ENCODE data around the gene CCDC85C.

Gene CCDC85C

DNA sequence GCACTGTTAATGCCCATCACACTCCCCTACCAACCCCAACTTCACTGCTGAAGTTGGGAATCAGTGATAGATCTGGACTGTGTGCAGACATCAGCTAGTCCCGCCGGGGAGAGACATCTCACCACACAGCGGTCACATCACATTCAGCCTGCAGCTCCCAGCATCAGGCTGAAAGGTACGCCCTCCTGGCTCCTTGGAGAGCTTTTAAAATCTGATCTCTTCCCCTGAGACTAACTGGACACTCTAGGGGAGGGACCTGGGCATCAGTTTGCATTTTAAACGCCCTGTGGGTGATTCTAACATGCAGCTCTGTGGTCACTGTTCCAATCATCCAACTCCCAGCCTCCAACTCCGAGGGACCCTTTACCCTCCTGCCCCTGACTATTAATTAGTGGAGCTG, 58.4 kb downstream of the CCDC85C start:
- ATAC-seq (replicated peaks; ENCODE audit: extremely low read depth, poor library complexity, severe bottlenecking) (no peak), DNase-seq (ENCODE audit: low spot score in 2 of 2) (no peak)
- peaks cover 28% of the 10 kb centered on the region for H3K4me1 Mint-ChIP-seq
- no peak overlapping the region for H3K4me3 Mint-ChIP-seq
- H3K27ac Mint-ChIP-seq (ENCODE audit: low read depth): no peak overlapping the region
- H3K27me3 Mint-ChIP-seq: no peaks in the 10 kb centered on the region
- H3K9me3 Mint-ChIP-seq: no peaks in the 10 kb centered on the region
- H3K36me3 Mint-ChIP-seq (ENCODE audit: insufficient read depth): no peaks in the 10 kb centered on the region

DNA sequence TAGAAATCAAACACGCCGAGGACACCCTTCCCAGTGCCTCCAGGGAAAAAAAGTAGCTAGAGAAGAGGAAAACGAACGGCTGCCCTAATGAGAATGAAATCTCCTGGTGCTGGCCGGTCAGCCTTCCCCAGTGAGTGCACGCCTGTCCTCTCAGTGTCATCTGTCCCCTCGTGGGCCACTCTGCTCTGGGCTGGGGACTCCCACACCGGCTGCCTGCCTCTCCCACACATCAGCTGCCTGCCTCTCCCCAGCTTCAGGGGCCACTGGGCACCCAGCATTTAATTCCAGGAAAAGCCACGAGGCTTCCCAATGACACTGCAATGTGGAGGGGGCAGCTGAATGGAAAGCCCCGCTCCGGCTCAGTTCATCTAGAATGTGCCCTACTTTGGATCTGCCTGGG, 59.0 kb downstream of the CCDC85C start:
- DNase-seq (ENCODE audit: low spot score in 2 of 2): no peak
- H3K27me3 Mint-ChIP-seq: no peaks in the 10 kb centered on the region
- H3K9me3 Mint-ChIP-seq: no peaks in the 10 kb centered on the region
- H3K4me3 Mint-ChIP-seq: no peak overlapping the region
- H3K27ac Mint-ChIP-seq (ENCODE audit: low read depth): no peak overlapping the region
- no peak for ATAC-seq (replicated peaks; ENCODE audit: extremely low read depth, poor library complexity, severe bottlenecking)
- H3K36me3 Mint-ChIP-seq (ENCODE audit: insufficient read depth): peaks cover 2% of the 10 kb centered on the region
- H3K4me1 Mint-ChIP-seq: peaks cover 28% of the 10 kb centered on the region

DNA sequence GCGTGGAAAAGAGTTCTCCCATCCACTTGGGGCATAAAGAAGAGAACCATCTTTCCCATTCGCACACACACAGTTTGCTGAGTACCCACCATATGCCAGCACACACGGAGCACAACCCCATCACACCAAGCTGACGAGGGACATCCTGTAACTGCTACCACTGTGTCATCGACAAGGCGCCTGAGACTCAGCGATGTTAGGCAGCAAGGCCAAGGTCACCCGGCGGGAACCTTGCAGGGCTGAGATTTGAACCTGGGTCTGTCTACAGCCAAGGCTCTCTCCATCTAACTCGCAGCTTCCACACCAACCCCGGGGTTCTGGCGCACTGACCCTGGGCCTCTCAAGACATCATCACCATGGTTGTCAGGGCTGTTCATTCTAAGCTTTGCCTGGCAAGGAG, 60.0 kb downstream of the CCDC85C start:
- no peak overlapping the region for H3K27ac Mint-ChIP-seq (ENCODE audit: low read depth)

DNA sequence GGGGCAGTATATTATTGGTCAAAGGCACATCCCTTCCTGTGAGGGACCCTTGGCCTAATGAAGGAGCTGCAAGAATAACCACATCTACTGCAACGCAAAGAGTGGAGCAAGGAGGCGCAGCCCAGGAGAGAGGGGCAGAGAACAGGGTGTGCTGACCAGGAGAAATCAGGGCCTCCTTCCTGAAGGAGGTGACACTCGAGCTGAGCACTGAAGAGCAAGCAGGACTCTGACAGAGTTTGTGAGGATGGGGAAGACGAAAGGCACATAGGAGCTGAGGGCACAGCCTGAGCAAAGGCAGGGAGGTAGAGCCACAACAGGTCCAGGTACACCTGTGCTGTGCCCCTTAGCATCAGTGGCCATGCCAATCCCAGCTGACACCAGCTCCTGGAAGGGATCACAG, 60.6 kb downstream of the CCDC85C start:
- Mint-ChIP-seq H3K36me3 (ENCODE audit: insufficient read depth) (peaks cover 2% of the 10 kb centered on the region), H3K27ac (ENCODE audit: low read depth) (no peak overlapping the region), H3K27me3 (no peaks in the 10 kb centered on the region), H3K9me3 (no peaks in the 10 kb centered on the region), H3K4me1 (peaks cover 27% of the 10 kb centered on the region), H3K4me3 (no peak overlapping the region)
- ATAC-seq (replicated peaks; ENCODE audit: extremely low read depth, poor library complexity, severe bottlenecking) (no peak), DNase-seq (ENCODE audit: low spot score in 2 of 2) (no peak)

More for the DNA sequence above, 60.0 kb downstream of the CCDC85C start:
- no peak for ATAC-seq (replicated peaks; ENCODE audit: extremely low read depth, poor library complexity, severe bottlenecking)
- H3K4me1 Mint-ChIP-seq: peaks cover 28% of the 10 kb centered on the region
- peaks cover 2% of the 10 kb centered on the region for H3K36me3 Mint-ChIP-seq (ENCODE audit: insufficient read depth)
- no peak overlapping the region for H3K4me3 Mint-ChIP-seq
- DNase-seq (ENCODE audit: low spot score in 2 of 2): no peak
- no peaks in the 10 kb centered on the region for H3K27me3 Mint-ChIP-seq
- H3K9me3 Mint-ChIP-seq: no peaks in the 10 kb centered on the region

DNA sequence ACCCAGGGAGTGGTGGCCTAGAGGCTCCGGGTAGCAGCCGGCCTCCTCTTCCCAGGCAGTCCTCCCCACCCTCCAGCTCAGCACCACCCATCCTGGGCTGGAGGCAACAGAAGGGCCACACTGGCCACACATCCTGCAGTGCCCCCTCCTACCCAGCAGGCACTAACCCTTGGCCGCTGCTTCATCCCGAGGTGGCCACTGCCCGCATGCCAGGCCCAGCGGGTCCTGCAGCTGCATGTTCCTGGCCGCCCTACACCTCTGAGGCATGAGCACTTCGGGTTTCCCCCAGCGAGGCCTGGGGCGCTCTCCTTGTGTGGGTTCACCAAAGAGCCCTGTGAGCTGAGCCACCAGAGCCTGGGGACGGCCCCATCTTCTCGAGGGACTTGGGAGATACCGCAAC, 61.4 kb downstream of the CCDC85C start:
- Mint-ChIP-seq H3K36me3 (ENCODE audit: insufficient read depth) (peaks cover 2% of the 10 kb centered on the region), H3K27me3 (no peaks in the 10 kb centered on the region), H3K4me3 (no peak overlapping the region), H3K4me1 (peaks cover 21% of the 10 kb centered on the region), H3K27ac (ENCODE audit: low read depth) (no peak overlapping the region), H3K9me3 (no peaks in the 10 kb centered on the region)
- ATAC-seq (replicated peaks; ENCODE audit: extremely low read depth, poor library complexity, severe bottlenecking) (no peak), DNase-seq (ENCODE audit: low spot score in 2 of 2) (no peak)

DNA sequence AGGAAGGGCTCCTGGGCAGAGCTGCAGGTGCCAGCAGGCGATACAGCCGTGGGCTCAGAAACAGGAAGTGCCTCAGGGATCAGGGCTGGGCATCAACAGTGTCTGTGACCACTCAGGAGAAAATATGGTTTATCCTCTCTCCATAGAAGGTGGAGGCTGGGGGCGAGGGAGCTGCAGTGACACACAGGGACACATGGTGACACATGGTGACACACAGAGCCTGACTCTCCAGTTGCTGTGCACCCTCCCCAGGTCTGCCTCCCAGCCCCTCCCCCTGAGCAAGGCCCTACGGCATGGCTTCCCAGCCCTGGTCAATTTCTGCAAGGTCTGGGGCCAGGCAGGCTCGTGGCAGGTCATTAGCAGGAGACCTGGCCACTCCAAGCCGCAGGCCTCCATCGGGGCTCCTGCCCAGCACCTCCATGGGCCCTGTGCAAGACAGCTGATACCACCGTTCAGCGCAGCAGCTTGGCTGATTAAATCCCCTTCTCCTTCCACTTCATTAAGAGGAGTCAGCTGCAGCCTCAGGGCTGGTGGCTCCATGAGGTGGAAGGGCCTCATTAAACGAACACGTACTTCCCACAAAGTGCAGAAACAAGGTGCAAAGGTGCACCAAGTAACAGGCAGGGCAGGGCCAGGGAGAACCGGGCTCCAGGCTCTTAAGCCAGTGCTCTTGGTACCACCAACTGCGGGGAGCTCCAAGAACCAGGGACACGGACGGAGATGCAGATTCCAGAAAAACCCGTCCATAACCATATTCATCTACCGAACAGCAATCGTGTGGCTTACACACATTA, 62.1 kb downstream of the CCDC85C start:
- no peak for DNase-seq (ENCODE audit: low spot score in 2 of 2)
- Mint-ChIP-seq H3K4me1 (peaks cover 21% of the 10 kb centered on the region), H3K27me3 (no peaks in the 10 kb centered on the region), H3K4me3 (no peak overlapping the region), H3K9me3 (no peaks in the 10 kb centered on the region), H3K27ac (ENCODE audit: low read depth) (no peak overlapping the region), H3K36me3 (ENCODE audit: insufficient read depth) (peaks cover 2% of the 10 kb centered on the region)
- no peak for ATAC-seq (replicated peaks; ENCODE audit: extremely low read depth, poor library complexity, severe bottlenecking)

GRCh38 chr14:99541211-99541610, 62.8 kb downstream of the CCDC85C start:
- H3K9me3 Mint-ChIP-seq: no peaks in the 10 kb centered on the region
- no peak for ATAC-seq (replicated peaks; ENCODE audit: extremely low read depth, poor library complexity, severe bottlenecking)
- no peak overlapping the region for H3K4me3 Mint-ChIP-seq

DNA sequence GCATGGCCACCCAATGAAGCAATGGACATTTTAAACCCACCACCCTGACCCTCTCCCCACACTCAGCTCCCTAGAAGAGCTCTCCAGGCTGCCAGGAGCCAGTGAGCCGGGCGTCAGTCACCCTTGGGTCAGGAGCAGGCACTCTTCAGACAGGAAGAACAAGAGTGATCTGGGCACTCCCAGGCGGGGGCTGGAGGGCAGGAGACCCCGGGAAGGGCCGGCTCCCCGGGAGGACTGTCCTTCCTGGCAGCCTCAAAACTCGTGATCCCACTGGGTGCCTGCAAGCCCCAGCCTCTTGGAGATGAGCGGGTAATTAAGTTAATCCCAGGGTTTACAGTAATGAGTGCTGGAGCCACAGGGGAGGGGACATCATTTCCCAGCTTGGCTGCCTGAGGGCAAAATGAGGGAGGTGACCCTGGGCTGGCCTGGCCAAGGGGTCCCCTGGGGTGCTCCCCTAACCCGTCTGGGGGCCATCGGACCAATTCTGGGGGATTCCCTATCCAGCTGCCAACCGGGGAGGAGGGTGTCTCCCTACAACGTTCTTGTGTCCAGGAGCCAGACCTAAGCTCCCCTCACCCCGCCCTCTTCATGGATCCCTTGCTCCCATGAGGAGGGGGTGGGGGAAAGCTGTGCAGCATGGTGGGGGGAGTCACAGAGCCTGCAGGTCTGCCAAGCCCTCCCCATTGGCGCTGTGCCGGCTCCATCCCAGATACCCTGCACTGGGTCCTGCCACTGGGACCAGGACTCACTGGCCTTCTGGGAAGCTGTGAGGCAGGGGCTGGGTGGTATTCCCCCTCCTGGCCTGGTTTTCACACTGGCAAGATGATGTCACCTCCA, 63.6 kb downstream of the CCDC85C start:
- Mint-ChIP-seq H3K27ac (ENCODE audit: low read depth) (no peak overlapping the region), H3K27me3 (no peaks in the 10 kb centered on the region), H3K4me3 (no peak overlapping the region), H3K36me3 (ENCODE audit: insufficient read depth) (peaks cover 2% of the 10 kb centered on the region), H3K9me3 (no peaks in the 10 kb centered on the region), H3K4me1 (peaks cover 21% of the 10 kb centered on the region)
- DNase-seq (ENCODE audit: low spot score in 2 of 2) (no peak), ATAC-seq (replicated peaks; ENCODE audit: extremely low read depth, poor library complexity, severe bottlenecking) (no peak)

More at GRCh38 chr14:99541211-99541610, 62.8 kb downstream of the CCDC85C start:
- H3K27ac Mint-ChIP-seq (ENCODE audit: low read depth): no peak overlapping the region
- peaks cover 21% of the 10 kb centered on the region for H3K4me1 Mint-ChIP-seq
- peaks cover 2% of the 10 kb centered on the region for H3K36me3 Mint-ChIP-seq (ENCODE audit: insufficient read depth)
- H3K27me3 Mint-ChIP-seq: no peaks in the 10 kb centered on the region
- DNase-seq (ENCODE audit: low spot score in 2 of 2): no peak

- DNase-seq (ENCODE audit: low spot score in 2 of 2) (no peak), ATAC-seq (replicated peaks; ENCODE audit: extremely low read depth, poor library complexity, severe bottlenecking) (no peak)
- H3K4me3 Mint-ChIP-seq: no peak overlapping the region
- peaks cover 21% of the 10 kb centered on the region for H3K4me1 Mint-ChIP-seq
- no peaks in the 10 kb centered on the region for H3K9me3 Mint-ChIP-seq
- H3K27ac Mint-ChIP-seq (ENCODE audit: low read depth): no peak overlapping the region
- no peaks in the 10 kb centered on the region for H3K27me3 Mint-ChIP-seq
- peaks cover 2% of the 10 kb centered on the region for H3K36me3 Mint-ChIP-seq (ENCODE audit: insufficient read depth)
Observed at GRCh38 chr14:99539491-99539890, 64.5 kb downstream of the CCDC85C start.

DNA sequence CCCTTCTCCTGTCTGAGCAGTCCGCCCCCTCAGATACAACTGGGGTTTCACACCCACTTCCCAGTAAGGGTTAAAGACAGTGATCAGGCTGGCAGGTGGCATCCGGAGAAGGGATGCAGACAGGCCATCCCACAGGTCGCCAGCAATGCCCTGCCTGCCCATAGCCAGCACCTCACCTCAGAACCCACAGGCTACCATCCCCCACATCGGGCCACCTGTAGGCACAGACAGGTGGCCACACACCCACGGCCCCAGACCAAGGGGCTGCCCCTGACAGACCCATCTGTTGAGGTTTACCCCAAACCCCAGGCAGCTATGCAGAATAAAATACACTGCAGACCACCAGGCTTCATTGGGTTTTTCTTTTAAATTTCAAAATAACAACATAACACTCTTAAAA, 65.3 kb downstream of the CCDC85C start:
- H3K4me1 Mint-ChIP-seq: peaks cover 21% of the 10 kb centered on the region
- no peak overlapping the region for H3K27ac Mint-ChIP-seq (ENCODE audit: low read depth)
- peaks cover 2% of the 10 kb centered on the region for H3K36me3 Mint-ChIP-seq (ENCODE audit: insufficient read depth)
- no peaks in the 10 kb centered on the region for H3K27me3 Mint-ChIP-seq
- no peak for DNase-seq (ENCODE audit: low spot score in 2 of 2)
- no peak overlapping the region for H3K4me3 Mint-ChIP-seq
- no peak for ATAC-seq (replicated peaks; ENCODE audit: extremely low read depth, poor library complexity, severe bottlenecking)
- H3K9me3 Mint-ChIP-seq: no peaks in the 10 kb centered on the region

- Mint-ChIP-seq H3K27me3 (no peaks in the 10 kb centered on the region), H3K4me1 (peaks cover 18% of the 10 kb centered on the region), H3K4me3 (no peak overlapping the region), H3K36me3 (ENCODE audit: insufficient read depth) (peaks cover 2% of the 10 kb centered on the region), H3K9me3 (no peaks in the 10 kb centered on the region), H3K27ac (ENCODE audit: low read depth) (no peak overlapping the region)
- no peak for DNase-seq (ENCODE audit: low spot score in 2 of 2)
- ATAC-seq (replicated peaks; ENCODE audit: extremely low read depth, poor library complexity, severe bottlenecking): no peak
Observed at GRCh38 chr14:99538275-99538674, 65.7 kb downstream of the CCDC85C start.

GRCh38 chr14:99537399-99537798, 66.6 kb downstream of the CCDC85C start:
- Mint-ChIP-seq H3K4me3 (no peak overlapping the region), H3K27me3 (no peaks in the 10 kb centered on the region), H3K36me3 (ENCODE audit: insufficient read depth) (peaks cover 2% of the 10 kb centered on the region), H3K4me1 (peaks cover 14% of the 10 kb centered on the region), H3K27ac (ENCODE audit: low read depth) (no peak overlapping the region), H3K9me3 (no peaks in the 10 kb centered on the region)
- no peak for ATAC-seq (replicated peaks; ENCODE audit: extremely low read depth, poor library complexity, severe bottlenecking)
- DNase-seq (ENCODE audit: low spot score in 2 of 2): no peak

All from central memory CD8-positive, alpha-beta T cell (primary cell).